Fibroblast of skin of back (primary cell): Measurements from ENCODE around the gene C4orf50.

Source experiments
- DNase-seq: peaks from one replicate; pipeline ENCODE4 v3.0.0-alpha.2; 2013

Gene C4orf50

DNA sequence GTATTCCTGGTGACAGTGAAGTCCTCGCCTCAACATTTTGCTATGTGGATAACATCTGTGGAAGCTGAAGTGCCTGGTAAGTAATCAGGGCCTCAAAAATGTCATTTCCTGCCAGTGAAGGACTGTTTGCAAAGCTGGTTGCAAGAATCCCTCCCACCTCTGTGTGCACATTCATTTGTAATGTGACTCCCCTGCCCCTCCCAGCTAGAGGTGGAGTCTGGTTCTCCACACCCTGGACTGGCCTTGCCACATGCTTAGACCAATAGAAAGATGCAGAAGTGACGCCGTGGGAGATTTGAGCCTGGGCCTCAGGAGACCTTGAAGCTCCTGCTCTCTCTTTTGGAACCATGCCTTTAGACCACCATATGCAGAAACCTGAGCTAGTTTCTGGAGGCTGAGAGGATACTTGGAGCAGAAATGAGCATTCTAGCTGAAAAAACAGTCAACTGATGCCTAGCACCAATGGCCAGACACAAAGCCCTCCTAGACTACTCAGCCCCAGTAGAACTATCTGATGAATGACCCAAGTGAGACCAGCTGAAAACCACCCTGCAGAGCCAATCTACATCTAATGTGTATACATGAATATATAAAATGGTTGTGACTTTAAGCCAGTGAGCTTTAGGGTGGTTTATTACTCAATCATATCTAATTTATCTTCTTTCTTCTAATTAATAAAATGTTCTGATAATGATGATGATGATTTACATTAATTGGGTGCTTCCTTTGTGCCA, 77.6 kb downstream of the C4orf50 start:
- DNase-seq = peak; percentile 16

- DNase-seq = no peak
These were observed 84.0 kb downstream of the C4orf50 start for GRCh38 chr4:5933996-5934831.

GRCh38 chr4:5933116-5933515, 85.1 kb downstream of the C4orf50 start:
- no peak for DNase-seq

GRCh38 chr4:5932035-5932568, 86.1 kb downstream of the C4orf50 start:
- DNase-seq = no peak

DNA sequence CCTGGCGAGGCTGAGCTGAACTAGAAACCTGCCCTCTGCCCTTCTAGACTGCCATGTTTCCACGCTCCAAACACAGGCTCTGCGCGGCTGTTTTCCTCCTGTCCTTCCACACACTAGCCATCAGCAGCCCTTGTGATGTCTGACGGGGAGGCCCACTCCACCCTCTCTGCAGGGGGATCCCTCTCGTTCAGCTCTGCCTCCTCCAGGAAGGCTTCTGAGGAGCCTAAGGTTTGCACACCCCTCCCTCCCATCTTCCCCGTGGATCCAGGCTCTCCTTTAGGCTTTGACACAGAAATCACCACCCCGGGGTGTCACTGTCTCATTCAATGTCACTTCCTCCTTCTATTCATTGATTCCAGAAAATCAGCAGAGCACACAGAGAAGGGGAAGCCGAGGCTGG, 86.7 kb downstream of the C4orf50 start:
- DNase-seq = no peak

GRCh38 chr4:5930876-5931275, 87.4 kb downstream of the C4orf50 start:
- DNase-seq = no peak

- DNase-seq = no peak
These were observed 87.8 kb downstream of the C4orf50 start for GRCh38 chr4:5930456-5930855.

DNA sequence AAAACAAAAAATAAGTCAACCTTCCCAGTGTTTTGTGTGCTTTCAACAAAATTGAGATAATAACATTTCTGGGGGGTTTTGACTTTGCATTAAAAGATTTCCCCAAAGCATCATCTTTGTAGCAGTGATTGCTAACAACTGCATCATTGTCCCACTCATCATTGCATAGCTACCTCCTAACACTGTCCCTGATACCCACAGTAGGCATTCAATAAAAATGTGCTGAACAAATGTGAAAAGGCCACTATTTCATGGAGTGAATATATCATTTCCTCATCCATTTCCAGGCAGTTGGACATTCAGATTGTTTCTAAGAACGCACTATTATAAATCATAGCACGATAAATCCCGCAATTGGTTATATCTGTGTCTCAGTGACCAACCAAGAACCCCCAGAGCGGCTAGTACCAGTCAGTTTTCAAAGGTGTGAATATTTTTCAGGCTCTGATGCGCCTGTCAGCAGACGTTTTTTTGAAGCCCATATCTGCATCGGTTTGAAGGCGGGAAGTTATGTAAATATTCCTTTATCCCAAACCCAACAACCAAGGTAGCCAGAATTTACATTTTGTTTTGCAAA, 89.3 kb downstream of the C4orf50 start:
- DNase-seq = no peak

GRCh38 chr4:5928274-5928673, 90.0 kb downstream of the C4orf50 start:
- no peak for DNase-seq

DNA sequence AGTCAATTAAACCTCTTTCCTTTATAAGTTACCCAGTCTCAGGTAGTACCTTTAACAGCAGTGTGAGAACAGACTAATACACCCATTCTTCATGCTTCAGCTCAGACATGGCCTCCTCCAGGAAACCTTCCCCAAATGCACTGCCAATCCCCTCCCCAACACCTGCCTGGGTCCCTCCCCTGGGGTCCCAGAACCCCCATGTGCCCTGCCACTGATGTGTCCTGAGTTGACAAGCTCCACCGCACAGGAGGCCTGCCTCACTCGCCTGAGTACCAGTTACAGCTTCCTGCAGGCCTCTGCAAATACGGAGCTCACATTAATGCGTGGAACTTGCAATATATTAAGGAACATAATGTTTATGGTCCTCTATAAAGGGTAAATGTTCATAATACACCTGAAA, 90.5 kb downstream of the C4orf50 start:
- DNase-seq = no peak

DNA sequence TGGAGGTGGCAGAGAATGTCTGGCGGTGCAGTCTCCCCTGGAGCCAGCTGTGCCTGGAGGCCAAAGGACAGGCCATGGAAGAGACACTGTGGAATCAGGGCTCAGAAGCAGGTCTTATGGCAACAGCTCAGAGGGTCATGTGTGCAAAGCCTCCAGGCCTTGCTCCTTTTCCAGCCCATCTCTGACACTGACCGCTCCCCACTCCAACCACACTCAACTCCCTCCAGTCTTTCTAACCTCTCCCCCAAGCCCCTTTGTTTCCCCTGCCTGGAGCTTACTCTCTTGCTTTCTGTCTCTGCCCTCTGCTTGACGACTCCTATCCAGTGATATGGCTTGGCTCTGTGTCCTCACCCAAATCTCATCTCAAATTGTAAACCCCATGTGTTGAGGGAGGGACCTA, 91.1 kb downstream of the C4orf50 start:
- no peak for DNase-seq

- no peak for DNase-seq
These were observed 91.6 kb downstream of the C4orf50 start for GRCh38 chr4:5926598-5926997.

DNA sequence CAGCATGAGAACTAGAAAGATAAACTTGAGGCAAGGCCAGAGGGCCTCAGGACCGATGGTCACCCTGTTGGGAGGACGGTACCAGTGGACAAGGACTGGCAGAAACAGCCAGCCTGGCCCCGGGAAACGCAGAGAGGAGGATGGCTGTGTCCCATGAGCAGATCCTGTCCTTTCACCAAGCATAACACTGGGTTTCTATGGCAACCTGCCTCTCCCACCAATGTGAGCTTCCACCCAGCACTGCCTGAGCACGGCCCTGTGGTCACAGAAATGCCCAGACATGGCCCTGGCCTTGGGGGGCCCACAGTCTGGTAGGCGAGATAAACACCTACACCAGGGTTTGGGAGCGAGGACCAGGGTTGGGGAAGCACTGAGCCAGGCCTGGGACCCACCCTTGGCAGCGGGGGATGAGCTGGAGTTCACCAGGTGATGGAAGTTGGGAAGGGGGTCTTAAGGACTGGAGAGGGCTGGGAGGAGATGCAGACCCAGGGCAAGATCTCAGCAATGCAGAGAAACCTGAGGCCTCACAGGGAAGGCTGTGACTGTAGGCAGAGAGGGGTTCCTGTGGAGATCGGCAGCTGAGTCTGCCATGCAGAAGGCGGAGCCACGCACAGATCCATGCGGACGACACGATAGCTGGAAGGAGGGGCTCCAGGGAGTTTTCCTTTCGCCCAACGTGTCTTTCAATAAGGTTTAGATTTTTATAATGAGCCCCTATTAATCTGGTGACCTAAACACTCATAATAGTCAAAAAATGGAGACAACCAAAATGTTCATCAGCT, 92.6 kb downstream of the C4orf50 start:
- no peak for DNase-seq

DNA sequence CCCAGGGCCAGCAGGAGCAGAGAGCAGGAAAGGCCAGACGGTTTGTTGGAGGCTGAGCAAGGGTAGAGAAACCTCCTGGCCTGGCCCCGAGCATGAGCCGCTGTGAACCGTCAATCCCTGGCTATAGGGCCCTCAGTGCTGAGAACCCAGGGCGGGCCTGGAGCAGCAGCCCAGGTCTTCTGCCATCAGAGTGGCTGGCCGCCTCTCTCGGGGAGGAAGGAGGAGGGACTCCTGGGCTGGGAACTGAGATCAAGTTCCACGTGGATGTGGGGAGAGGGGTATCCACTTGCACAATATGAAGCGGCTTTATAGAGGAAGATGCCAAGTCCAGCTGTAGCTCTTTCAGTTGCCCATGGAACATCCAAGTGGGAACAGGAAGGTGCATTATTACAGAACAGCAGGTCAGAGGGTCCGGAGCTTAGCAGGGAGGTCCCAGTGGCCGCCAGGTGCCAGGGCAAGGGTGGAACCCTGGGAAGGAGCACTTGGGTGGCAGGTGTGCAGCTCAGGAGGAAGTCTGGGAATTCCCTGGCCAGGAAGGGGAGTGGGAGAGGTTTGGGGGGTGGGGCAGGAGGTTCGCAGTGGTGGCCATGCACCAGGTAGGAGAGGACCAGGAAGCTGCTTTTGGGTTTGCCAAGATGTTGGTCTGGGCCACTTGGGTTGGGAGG, 93.6 kb downstream of the C4orf50 start:
- no peak for DNase-seq

DNA sequence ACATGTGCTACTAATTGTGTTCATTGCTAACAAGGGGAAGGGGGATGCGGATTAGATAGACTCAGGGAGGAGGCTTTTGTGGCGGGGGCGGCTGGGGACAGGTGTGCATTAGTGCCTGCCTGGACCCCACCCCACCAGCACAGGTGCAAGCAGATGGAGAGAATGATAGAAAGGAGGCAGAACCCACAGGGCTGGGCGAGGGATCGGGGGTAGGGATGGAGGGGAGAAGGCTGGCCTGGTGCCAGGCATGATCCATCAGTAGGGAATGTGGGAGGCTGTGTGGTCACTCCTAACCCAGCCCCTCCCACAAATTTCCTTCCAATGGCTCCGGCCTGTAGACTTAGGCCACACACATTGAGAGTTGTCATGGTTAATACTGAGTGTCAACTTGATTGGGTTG, 94.9 kb downstream of the C4orf50 start:
- DNase-seq = peak; percentile 9

DNA sequence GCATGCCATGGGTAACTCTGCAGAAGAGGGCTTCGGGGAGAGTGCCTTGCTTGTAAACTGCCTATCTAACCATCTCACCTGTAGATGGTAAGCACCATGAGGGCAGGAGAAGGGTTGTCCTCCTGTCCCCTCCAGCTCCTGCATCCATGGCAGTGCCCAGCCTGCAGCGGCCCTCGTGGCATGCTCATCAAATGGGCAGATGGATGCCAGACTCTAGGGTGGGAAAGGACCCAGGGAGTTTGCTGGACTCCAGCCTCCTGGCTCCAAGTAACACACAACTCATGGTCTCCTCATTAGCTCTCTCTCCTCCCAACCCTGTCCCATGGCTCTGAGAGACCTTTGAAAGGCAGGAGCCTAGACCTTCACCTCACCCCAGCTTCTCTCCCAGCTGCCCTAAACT, 95.7 kb downstream of the C4orf50 start:
- no peak for DNase-seq

DNA sequence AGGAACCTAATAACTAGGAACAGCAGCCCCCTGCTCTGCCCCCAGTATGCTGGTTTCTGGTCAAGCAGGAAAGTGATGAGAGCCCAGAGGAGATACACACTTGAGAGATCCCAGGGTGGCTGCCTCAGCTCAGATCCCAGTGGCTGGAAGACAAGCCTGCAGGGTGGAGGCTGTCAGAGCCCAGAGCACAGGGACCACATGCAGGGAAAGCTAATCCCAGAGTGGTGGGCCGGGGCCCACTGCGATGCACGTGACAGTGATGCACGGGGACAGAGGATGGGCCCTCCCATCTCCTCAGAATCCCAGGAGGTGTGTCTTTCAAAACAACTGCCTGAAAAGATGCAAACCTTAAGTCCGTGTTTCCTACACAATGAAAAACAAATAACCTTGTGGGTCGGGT, 96.2 kb downstream of the C4orf50 start:
- no peak for DNase-seq

- DNase-seq = no peak
These were observed 96.9 kb downstream of the C4orf50 start for GRCh38 chr4:5921101-5921980.

DNA sequence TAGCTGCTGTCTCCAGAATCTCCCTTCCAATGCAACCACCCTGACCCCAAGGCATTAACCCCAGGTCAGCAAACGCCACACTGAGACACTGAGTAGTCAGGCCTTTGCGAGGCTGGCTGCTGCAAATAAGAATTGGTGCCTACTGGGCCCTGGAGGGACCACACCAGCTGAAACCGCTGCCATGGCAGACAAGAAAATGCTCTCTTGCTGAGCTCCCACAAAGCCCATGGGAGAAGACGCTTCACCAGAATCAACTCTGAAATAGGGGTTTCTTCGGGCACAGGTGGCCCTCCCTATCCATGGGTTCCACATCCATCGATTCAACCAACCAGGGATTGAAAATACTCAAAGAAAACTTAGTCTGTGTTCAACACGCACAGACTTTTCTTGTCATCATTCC, 98.7 kb downstream of the C4orf50 start:
- DNase-seq = no peak

GRCh38 chr4:5919044-5919443, 99.2 kb downstream of the C4orf50 start:
- no peak for DNase-seq
